Activated naive CD4-positive, alpha-beta T cell treated with anti-CD3 and anti-CD28 coated beads, Interleukin-2, amount 10 ng/mL, durations not matched to agents 7 days and 5 days (primary cell): ENCODE data around the gene ADCY9.

Source experiments
- CTCF ChIA-PET: fragments of 350-600 bp; sonication (Branson Sonifier 250); formaldehyde crosslinking; loops from one replicate; lab custom pipeline; 2021; ENCODE audit warnings: antibody characterized with exemption; lab: Charles Lee
- DNase-seq: peaks from one replicate; pipeline ENCODE4 v3.0.0-alpha.2; 2020
- H3K27ac Mint-ChIP-seq: one replicate; pipeline ENCODE4 v1.8.0; 2021; ENCODE audit warnings: mild to moderate bottlenecking, moderate library complexity, mixed read lengths
- H3K27me3 Mint-ChIP-seq: one replicate; pipeline ENCODE4 v1.8.0; 2021; ENCODE audit warnings: mild to moderate bottlenecking, mixed read lengths
- H3K36me3 Mint-ChIP-seq: one replicate; pipeline ENCODE4 v1.8.0; 2021; ENCODE audit warnings: mixed read lengths
- H3K4me1 Mint-ChIP-seq: one replicate; pipeline ENCODE4 v1.8.0; 2021; ENCODE audit warnings: mixed read lengths
- H3K4me3 Mint-ChIP-seq: one replicate; pipeline ENCODE4 v1.8.0; 2021; ENCODE audit warnings: mild to moderate bottlenecking, moderate library complexity, mixed read lengths
- H3K9me3 Mint-ChIP-seq: one replicate; pipeline ENCODE4 v1.8.0; 2021; ENCODE audit warnings: mixed read lengths

Gene ADCY9

DNA sequence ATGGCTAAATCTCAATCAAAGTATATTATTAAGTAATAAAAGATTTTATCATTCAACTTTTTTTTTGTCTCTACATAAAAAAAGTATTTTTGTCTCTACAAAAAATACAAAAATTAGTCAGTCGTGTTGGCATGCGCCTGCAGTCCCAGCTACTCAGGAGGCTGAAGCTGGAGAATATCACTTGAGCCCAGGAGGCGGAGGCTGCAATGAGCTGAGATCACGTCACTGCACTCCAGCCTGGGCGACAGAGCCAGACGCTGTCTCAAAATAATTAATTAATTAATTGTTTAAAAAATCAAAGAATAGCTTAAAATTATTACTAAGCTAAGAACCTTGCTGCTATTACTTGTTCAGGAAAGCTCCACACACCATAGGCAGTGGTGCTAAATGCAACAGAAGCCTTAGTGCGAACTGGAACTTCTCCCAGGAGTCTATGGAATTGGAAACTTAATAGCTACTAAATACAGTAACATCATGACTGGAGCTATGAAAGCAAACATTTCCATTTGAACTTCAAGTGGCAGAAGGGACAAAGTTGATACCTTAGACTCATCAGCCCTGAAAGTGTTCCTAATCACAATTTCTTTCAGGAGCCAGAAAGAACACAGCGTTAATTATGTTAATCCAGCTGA, 22.6 kb downstream of the ADCY9 start:
- H3K4me1 Mint-ChIP-seq = peaks cover 8% of the 10 kb centered on the region
- CTCF ChIA-PET = no interaction called here

GRCh38 chr16:4092547-4093265, 23.5 kb downstream of the ADCY9 start:
- no peak overlapping the region for H3K27ac Mint-ChIP-seq
- H3K4me1 Mint-ChIP-seq = peaks cover 8% of the 10 kb centered on the region
- no peak overlapping the region for H3K4me3 Mint-ChIP-seq
- H3K27me3 Mint-ChIP-seq = peaks cover 12% of the 10 kb centered on the region
- H3K36me3 Mint-ChIP-seq = no peaks in the 10 kb centered on the region
- CTCF ChIA-PET = no interaction called here
- no peaks in the 10 kb centered on the region for H3K9me3 Mint-ChIP-seq
- no peak for DNase-seq

More for the DNA sequence above, 22.6 kb downstream of the ADCY9 start:
- Mint-ChIP-seq H3K36me3 (no peaks in the 10 kb centered on the region), H3K27ac (no peak overlapping the region), H3K27me3 (peaks cover 10% of the 10 kb centered on the region), H3K9me3 (no peaks in the 10 kb centered on the region), H3K4me3 (no peak overlapping the region)
- no peak for DNase-seq

- Mint-ChIP-seq H3K4me1 (peaks cover 6% of the 10 kb centered on the region), H3K4me3 (no peak overlapping the region), H3K9me3 (no peaks in the 10 kb centered on the region), H3K36me3 (no peaks in the 10 kb centered on the region), H3K27ac (no peak overlapping the region), H3K27me3 (peaks cover 14% of the 10 kb centered on the region)
- DNase-seq = no peak
- CTCF ChIA-PET = no interaction called here
Observed at GRCh38 chr16:4091240-4092012, 24.8 kb downstream of the ADCY9 start.

DNA sequence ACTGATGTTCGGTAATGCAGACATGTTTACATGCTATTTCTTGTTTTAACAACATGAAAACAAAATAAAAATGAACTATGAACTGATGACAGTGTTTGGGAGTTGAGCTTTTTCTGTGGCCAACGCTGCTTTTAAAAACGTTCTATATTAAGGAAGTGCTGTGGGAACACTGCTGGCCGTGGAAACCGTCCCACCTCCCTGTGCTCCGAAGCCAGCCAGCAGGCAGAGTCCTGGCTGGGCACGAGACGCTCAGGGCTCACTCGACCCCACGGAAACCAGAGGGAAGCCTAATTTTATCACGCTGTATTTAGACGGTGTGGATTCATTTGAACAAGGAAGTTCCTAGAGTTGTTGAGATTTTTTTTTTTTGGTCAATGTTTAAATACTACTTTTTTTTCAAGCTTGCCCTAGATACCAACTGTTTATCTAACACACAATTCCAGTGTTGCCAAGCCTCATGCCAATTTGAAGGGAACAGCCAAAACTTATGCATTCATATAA, 25.8 kb downstream of the ADCY9 start:
- Mint-ChIP-seq H3K27ac (no peak overlapping the region), H3K4me3 (no peak overlapping the region), H3K4me1 (peaks cover 5% of the 10 kb centered on the region), H3K27me3 (peaks cover 14% of the 10 kb centered on the region), H3K36me3 (no peaks in the 10 kb centered on the region), H3K9me3 (no peaks in the 10 kb centered on the region)
- no peak for DNase-seq
- CTCF ChIA-PET = no interaction called here

GRCh38 chr16:4089811-4090301, 26.4 kb downstream of the ADCY9 start:
- Mint-ChIP-seq H3K36me3 (no peaks in the 10 kb centered on the region), H3K4me1 (peaks cover 5% of the 10 kb centered on the region), H3K27me3 (peaks cover 14% of the 10 kb centered on the region), H3K27ac (no peak overlapping the region), H3K4me3 (no peak overlapping the region), H3K9me3 (no peaks in the 10 kb centered on the region)
- DNase-seq = no peak
- CTCF ChIA-PET = no interaction called here

- CTCF ChIA-PET = no interaction called here
- Mint-ChIP-seq H3K4me3 (no peak overlapping the region), H3K4me1 (peaks cover 9% of the 10 kb centered on the region), H3K36me3 (no peaks in the 10 kb centered on the region), H3K27me3 (peaks cover 10% of the 10 kb centered on the region), H3K27ac (no peak overlapping the region), H3K9me3 (no peaks in the 10 kb centered on the region)
- no peak for DNase-seq
Observed at GRCh38 chr16:4089251-4089810, 26.9 kb downstream of the ADCY9 start.

- CTCF ChIA-PET = no interaction called here
- H3K27ac Mint-ChIP-seq = no peak overlapping the region
- H3K4me1 Mint-ChIP-seq = peaks cover 17% of the 10 kb centered on the region
- DNase-seq = no peak
- no peak overlapping the region for H3K4me3 Mint-ChIP-seq
- peaks cover 5% of the 10 kb centered on the region for H3K9me3 Mint-ChIP-seq
- H3K27me3 Mint-ChIP-seq = peaks cover 10% of the 10 kb centered on the region
- H3K36me3 Mint-ChIP-seq = peaks cover 5% of the 10 kb centered on the region
Observed at GRCh38 chr16:4087990-4088577, 28.2 kb downstream of the ADCY9 start.

GRCh38 chr16:4087099-4087885, 28.9 kb downstream of the ADCY9 start:
- Mint-ChIP-seq H3K4me1 (peaks cover 25% of the 10 kb centered on the region), H3K9me3 (peaks cover 5% of the 10 kb centered on the region), H3K4me3 (no peak overlapping the region), H3K36me3 (peaks cover 8% of the 10 kb centered on the region), H3K27ac (no peak overlapping the region), H3K27me3 (peaks cover 10% of the 10 kb centered on the region)
- CTCF ChIA-PET = no interaction called here
- DNase-seq = no peak

DNA sequence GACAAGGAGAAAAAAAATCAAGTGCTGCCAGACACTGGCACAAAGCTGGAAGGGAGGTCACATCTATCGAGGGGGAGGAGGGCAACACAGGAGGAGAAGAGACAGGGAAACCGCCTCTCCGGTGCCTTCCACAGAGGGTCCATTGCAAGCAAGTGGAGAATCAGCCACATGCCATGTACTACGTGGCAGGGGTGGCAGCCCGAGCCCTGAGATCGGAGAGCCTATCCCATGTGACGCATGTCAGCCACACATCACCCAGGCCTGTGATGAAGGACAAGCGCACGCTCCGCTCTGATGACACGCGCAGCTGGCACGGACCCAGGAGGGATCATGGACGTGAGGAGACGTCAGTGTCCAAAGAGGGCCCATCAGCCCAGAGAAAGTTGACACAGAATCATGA, 30.1 kb downstream of the ADCY9 start:
- DNase-seq = no peak
- H3K36me3 Mint-ChIP-seq = peaks cover 8% of the 10 kb centered on the region
- H3K9me3 Mint-ChIP-seq = peaks cover 5% of the 10 kb centered on the region
- CTCF ChIA-PET = no interaction called here
- H3K4me3 Mint-ChIP-seq = no peak overlapping the region
- peaks cover 10% of the 10 kb centered on the region for H3K27me3 Mint-ChIP-seq
- no peak overlapping the region for H3K27ac Mint-ChIP-seq
- H3K4me1 Mint-ChIP-seq = peaks cover 36% of the 10 kb centered on the region

GRCh38 chr16:4085405-4085970, 30.8 kb downstream of the ADCY9 start:
- no peak for DNase-seq
- Mint-ChIP-seq H3K9me3 (peaks cover 5% of the 10 kb centered on the region), H3K27ac (no peak overlapping the region), H3K4me3 (no peak overlapping the region), H3K36me3 (peaks cover 8% of the 10 kb centered on the region), H3K4me1 (peaks cover 41% of the 10 kb centered on the region), H3K27me3 (peaks cover 14% of the 10 kb centered on the region)
- CTCF ChIA-PET = no interaction called here

GRCh38 chr16:4083347-4083870, 32.8 kb downstream of the ADCY9 start:
- CTCF ChIA-PET = interaction anchor here (0.9 kb wide), 1 partner anchor 100 kb away, joined by 3 read pairs; no protein-coding TSS in a partner anchor
- Mint-ChIP-seq H3K27me3 (peaks cover 8% of the 10 kb centered on the region), H3K27ac (no peak overlapping the region), H3K4me1 (peaks cover 45% of the 10 kb centered on the region), H3K4me3 (no peak overlapping the region), H3K36me3 (peaks cover 8% of the 10 kb centered on the region), H3K9me3 (peaks cover 8% of the 10 kb centered on the region)
- no peak for DNase-seq

GRCh38 chr16:4082474-4083044, 33.7 kb downstream of the ADCY9 start:
- peak; percentile 40 for DNase-seq
- peak overlapping the region; percentile 69 for H3K27ac Mint-ChIP-seq
- peaks cover 5% of the 10 kb centered on the region for H3K27me3 Mint-ChIP-seq
- H3K4me1 Mint-ChIP-seq = peaks cover 48% of the 10 kb centered on the region
- CTCF ChIA-PET = no interaction called here
- no peak overlapping the region for H3K4me3 Mint-ChIP-seq
- H3K9me3 Mint-ChIP-seq = peaks cover 9% of the 10 kb centered on the region
- H3K36me3 Mint-ChIP-seq = peaks cover 8% of the 10 kb centered on the region
